ENCODE data around the gene UBE3A. TPM values are rescaled to one million over a fixed set of nuclear protein-coding genes. Genes with fewer than 3 reads are reported as not detected.
"Not testable (repeated sequence)": the region's sequence is repeated elsewhere in the genome, so short reads cannot be mapped to it uniquely, and the experiment has no call there.

UBE3A gene
- total RNA-seq, 1 donor from 2014 or later = 60.8 TPM

GRCh38 chr15:25456196-25456595 lies 17.4 kb upstream of the UBE3A start:
- no peak for TF ChIP-seq CTCF (conservative IDR thresholded peaks at IDR 0.05; ENCODE audit: low read depth, low read length)
- no peak for DNase-seq (ENCODE audit: low read depth)
- no peak overlapping the region for H3K4me3 ChIP-seq (ENCODE audit: low read depth, low read length)

- TF ChIP-seq CTCF (conservative IDR thresholded peaks at IDR 0.05; ENCODE audit: low read depth, low read length) = no peak
- DNase-seq (ENCODE audit: low read depth) = no peak
- no peak overlapping the region for H3K4me3 ChIP-seq (ENCODE audit: low read depth, low read length)
Measured at GRCh38 chr15:25455226-25455625, 16.4 kb upstream of the UBE3A start.

GRCh38 chr15:25454771-25455170 lies 15.9 kb upstream of the UBE3A start:
- H3K4me3 ChIP-seq (ENCODE audit: low read depth, low read length) = no peak overlapping the region
- DNase-seq (ENCODE audit: low read depth) = no peak
- no peak for TF ChIP-seq CTCF (conservative IDR thresholded peaks at IDR 0.05; ENCODE audit: low read depth, low read length)

GRCh38 chr15:25453246-25453645 lies 14.4 kb upstream of the UBE3A start:
- not testable (repeated sequence) for DNase-seq (ENCODE audit: low read depth); H3K4me3 ChIP-seq (ENCODE audit: low read depth, low read length)

GRCh38 chr15:25451501-25451900 lies 12.7 kb upstream of the UBE3A start:
- no peak for DNase-seq (ENCODE audit: low read depth)
- TF ChIP-seq CTCF (conservative IDR thresholded peaks at IDR 0.05; ENCODE audit: low read depth, low read length) = no peak
- no peak overlapping the region for H3K4me3 ChIP-seq (ENCODE audit: low read depth, low read length)

- DNase-seq (ENCODE audit: low read depth) = no peak
- H3K4me3 ChIP-seq (ENCODE audit: low read depth, low read length) = no peak overlapping the region
- TF ChIP-seq CTCF (conservative IDR thresholded peaks at IDR 0.05; ENCODE audit: low read depth, low read length) = no peak
Measured at GRCh38 chr15:25450163-25450562, 11.3 kb upstream of the UBE3A start.

GRCh38 chr15:25446076-25446475 lies 7.3 kb upstream of the UBE3A start:
- TF ChIP-seq CTCF (conservative IDR thresholded peaks at IDR 0.05; ENCODE audit: low read depth, low read length) = no peak
- DNase-seq (ENCODE audit: low read depth) = no peak
- H3K4me3 ChIP-seq (ENCODE audit: low read depth, low read length) = no peak overlapping the region

GRCh38 chr15:25445412-25445811 lies 6.6 kb upstream of the UBE3A start:
- H3K4me3 ChIP-seq (ENCODE audit: low read depth, low read length) = no peak overlapping the region
- DNase-seq (ENCODE audit: low read depth) = no peak
- no peak for TF ChIP-seq CTCF (conservative IDR thresholded peaks at IDR 0.05; ENCODE audit: low read depth, low read length)
